NCI-H510A treated with DMSO at 0.1 percent for 48 hours (cell line): Measurements from ENCODE around the gene FAM151B.
A peak's percentile ranks its signal among the peaks of the same experiment; 100 is the strongest.
"Not testable (repeated sequence)": the region's sequence is repeated elsewhere in the genome, so short reads cannot be mapped to it uniquely, and the experiment has no call there.

ENCODE experiments used
- DNase-seq: peaks from one replicate; lab custom pipeline; 2025; lab: John Stamatoyannopoulos, UW

FAM151B gene, protein sequence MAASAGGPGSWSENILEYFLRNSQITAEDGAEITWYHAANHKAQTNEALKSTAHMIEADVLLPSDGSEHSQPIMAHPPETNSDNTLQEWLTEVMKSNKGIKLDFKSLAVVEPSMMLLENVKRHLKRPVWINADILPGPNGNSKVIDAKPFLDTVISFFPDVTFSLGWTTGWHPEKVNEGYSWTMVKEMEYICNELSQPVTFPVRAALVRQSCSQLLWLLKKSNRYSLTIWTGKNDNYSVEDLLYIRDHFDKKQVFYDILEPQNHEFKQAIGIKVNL

GRCh38 chr5:80487829-80488721 lies at the start of gene FAM151B:
Gene FAM151B, plus strand, starts transcription at chr5:80488100. Its CDS starts 24 bp downstream, at chr5:80488124.
- peak; percentile 91 for DNase-seq

DNA sequence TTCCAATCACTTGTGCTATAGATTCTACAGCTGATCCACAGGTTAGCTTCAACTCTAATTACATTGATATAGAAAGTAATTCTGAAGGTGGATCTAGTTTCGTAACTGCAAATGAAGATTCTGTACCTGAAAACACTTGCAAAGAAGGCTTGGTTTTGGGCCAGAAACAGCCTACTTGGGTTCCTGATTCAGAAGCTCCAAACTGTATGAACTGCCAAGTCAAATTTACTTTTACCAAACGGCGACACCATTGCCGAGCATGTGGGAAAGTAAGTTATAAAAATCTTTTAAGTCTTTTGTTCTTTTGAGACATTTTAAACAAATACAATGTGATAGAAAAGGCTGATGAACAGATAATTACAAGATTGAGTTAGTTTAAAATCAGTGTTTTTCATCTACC lies 49.2 kb upstream of the FAM151B start:
- no peak for DNase-seq

GRCh38 chr5:80439213-80439612 lies 48.7 kb upstream of the FAM151B start:
- no peak for DNase-seq

- DNase-seq: no peak
Observed at GRCh38 chr5:80442742-80443141, 45.2 kb upstream of the FAM151B start.

DNA sequence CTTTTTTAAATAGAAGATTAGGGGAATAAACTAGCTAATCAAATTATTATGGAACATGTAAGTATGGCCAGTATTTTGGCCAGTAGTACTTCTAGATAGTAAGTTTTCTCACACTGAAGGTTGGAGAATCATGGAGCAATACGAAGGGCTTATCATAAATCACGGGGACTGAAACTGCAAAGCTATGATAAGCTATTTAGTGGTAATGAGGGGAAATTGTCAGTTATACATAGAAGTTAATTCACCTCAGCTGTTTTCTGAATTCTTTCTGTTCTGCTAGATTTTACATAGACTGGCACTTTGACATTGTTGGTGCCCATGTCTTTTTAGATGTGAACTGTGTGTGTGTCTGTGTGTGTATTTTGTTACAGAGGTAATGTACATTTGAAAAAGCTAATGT lies 34.5 kb upstream of the FAM151B start:
- DNase-seq: no peak

DNA sequence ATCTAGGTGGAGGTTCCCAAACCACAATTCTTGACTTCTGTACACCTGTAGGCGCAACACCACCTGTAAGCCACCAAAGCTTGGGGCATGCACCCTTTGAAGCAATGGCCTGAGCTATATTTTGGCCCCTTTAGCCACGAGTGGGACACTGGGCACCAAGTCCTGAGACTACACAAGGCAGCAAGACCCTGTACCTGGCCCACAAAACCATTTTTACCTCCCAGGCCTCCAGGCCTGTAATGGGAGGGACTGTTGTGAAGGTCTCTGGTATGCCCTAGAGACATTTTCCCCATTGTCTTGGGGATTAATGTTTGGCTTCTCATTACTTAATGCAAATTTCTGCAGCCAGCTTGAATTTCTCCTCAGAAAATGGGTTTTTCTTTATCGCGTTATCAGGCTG lies 24.6 kb upstream of the FAM151B start:
- DNase-seq: no peak

- no peak for DNase-seq
Observed at GRCh38 chr5:80466669-80467485, 21.0 kb upstream of the FAM151B start.

- no peak for DNase-seq
Observed at GRCh38 chr5:80468131-80468530, 19.8 kb upstream of the FAM151B start.

GRCh38 chr5:80470631-80471030 lies 17.3 kb upstream of the FAM151B start:
- not testable (repeated sequence) for DNase-seq

DNA sequence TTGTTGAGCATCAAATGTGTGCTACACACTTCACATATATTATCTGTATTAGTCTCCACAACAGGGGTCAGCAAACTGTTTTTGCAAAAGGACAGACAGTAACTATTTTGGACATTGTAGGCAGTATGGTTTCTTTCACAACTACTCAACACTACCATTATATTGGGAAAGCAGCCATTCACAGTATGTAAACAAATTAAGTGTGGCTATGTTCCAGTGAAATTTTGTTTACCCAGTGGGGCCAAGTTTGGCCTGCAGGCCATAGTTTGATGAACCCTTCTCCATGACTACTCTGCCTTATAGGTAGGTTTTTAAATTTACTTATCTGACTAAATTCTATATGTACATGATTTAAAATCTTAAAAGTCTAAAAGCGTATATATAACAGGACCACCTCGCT lies 13.0 kb upstream of the FAM151B start:
- DNase-seq: no peak

DNA sequence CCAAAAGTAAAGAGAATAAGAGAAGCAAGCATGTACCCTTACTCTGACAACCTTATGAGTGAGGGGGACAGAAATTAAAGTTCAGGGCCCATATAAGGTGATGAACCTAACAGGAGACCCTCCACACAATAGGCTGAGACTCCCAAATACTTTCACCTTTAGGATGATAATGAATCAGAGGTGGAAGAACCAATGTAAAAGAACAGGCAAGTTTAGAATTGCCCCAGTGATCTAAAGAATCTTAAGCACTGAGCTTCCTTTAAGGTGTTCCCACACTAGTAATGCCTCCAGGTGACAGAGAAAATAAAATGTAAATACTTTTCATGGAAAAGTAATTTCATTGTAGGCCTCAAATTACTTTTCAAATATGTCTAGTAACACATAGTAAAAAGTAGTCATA lies 8.2 kb upstream of the FAM151B start:
- DNase-seq: no peak

DNA sequence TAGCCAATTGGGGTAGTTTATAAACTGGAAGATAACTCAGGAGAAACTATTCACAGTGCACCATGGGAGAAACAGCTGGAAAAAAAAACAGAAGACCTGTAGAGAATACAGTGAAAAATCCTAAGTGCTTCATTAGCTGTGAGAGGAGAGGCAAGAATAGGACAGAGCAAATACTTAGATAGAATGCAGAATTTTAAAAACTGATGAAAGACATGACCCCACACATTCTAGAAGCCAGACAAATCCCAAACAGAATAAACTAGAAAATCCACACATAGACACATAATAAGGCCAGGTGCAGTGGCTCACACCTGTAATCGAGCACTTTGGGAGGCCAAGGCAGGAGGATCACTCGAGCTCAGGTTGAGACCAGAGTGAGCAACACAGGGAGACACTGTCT lies 7.5 kb upstream of the FAM151B start:
- no peak for DNase-seq

DNA sequence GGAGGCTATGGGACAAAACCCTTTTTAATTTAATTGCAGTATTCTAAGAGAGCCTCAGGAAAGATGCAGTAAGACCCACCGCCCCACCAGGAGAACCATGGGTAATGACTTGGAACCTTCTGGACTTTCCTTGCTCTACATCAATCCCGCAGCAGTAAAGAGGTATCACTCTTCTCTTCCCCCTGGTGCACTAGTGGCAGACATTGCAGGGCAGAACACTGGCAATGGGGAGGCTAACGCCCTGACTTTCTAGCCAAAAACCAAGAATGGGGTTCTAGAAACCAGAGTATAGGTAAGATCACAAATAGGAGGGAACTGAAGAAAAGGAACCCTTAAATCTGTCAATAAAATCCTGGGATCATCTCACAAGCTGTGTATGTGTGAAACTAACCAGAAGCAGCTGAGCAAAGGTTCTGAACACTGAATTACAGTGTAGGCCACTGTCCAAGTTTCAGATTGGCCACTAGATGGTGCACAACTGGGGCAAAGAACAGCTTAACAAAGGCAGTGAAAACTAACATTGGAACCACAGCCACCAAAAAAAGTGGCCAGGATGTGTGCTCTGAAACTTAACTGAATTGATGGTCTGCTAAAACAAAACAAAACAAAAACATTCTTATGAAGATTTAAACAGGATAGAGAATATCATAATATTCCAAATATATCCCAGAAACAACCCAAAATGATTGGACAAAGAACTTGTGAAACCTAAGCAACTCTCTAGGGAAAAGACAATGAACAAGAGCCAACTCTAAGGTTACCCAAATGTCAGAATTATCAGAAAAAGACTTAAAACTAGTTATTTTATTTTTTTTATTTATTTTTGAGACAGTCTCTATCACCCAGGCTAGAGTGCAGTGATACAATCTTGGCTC lies 6.6 kb upstream of the FAM151B start:
- DNase-seq: peak; percentile 57

- DNase-seq: no peak
Observed at GRCh38 chr5:80482578-80482977, 5.3 kb upstream of the FAM151B start.

DNA sequence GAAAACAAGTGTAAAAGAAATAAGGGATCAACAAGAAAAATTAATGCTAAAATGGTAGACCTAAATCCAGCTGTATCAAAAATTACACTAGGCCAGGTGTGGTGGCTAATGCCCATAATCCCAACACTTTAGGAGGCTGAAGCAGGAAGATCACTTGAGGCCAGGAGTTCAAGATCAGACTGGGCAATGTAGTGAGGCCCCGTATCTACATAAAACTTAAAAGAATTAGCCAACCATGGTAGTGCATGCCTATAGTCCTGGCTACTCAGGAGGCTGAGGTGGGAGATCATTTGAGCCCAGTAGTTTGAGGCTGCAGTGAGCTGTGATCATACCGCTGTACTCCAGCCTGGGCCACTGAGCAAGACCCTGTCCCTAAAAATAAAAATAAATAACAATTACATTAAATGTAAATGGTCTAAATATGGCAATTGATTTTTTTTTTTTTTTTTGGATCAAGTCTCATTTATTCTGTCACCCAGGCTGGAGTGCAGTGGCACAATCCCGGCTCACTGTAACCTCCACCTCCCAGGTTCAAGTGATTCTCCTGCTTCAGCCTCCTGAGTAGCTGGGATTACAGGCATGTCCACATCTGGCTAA lies 4.2 kb upstream of the FAM151B start:
- no peak for DNase-seq

DNA sequence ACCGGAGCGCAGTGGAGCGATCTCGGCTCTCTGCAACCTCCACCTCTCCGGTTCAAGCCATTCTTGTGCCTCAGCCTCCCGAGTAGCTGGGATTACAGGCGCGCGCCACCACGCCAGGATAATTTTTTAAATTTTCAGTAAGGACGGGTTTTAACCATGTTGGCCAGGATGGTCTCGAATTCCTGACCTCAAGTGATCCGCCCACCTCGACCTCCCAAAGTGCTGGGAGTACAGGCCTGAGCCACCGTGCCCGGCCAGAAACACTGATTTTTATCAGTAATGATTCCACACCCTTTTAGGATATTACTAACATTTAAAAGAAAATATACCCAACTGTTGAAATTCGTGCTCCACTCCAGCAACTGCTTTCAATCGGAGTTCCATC lies 464 bp upstream of the FAM151B start:
- DNase-seq: no peak

DNA sequence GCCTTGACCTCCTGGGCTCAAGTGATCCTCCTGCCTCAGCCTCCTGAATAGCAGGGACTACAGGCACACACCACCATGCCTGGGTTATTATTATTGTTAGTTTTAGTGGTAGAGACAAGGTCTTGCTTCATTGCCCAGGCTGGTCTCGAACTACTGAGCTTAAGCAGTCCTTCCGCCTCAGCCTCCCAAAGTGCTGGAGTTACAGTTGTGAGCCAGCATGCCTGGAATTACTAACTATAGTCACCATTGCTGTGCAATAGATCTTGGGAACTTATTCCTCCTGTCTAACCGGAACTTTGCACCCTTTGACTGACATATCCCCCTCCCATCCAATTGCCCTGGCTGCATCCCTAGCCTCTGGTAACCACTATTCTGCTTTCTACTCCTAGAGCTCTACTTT lies 3.4 kb downstream of the FAM151B start:
- DNase-seq: no peak

DNA sequence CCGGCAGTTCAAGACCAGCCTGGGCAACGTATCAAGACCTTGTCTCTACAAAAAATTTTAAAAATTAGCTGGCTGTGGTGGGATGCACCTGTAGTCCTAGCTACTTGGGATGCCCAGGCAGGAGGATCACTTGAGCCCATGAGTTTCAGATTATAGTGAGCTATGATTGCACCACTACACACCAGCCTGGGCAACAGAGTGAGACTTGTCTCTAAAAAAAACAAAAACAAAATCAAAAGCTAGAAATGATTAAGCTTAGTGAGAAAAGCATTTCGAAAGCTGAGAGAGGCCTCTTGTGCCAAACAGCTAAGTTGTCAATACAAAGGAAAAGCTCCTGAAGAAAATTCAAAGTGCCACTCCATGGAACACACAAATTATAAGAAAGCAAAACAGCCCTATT lies 4.8 kb downstream of the FAM151B start:
- DNase-seq: no peak

- DNase-seq: peak; percentile 29
Observed at GRCh38 chr5:80493443-80493842, 5.5 kb downstream of the FAM151B start.

DNA sequence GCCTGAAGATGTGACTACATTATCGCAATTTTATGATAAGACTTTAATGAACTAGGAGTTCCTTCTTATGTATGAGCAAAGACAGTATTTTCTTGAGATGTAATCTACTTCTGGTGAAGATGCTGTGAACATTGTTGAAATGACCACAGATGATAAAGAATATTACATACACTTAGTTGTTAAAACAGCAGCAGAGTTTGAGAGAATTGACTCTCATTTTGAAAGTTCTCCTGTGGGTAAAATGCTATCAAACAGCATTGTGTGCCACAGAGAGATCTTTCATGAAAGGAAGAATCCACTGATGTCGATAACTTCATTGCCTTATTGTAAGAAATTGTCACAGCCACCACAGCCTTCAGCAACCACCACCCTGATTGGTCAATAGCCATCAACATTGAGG lies 8.0 kb downstream of the FAM151B start:
- DNase-seq: no peak

GRCh38 chr5:80502800-80503199 lies 14.9 kb downstream of the FAM151B start:
- no peak for DNase-seq
